SU-DHL-6 (cell line): ENCODE results near the gene DND1.
"Not testable (repeated sequence)": the region's sequence is repeated elsewhere in the genome, so short reads cannot be mapped to it uniquely, and the experiment has no call there.

ENCODE experiments used
- EZH2phosphoT487 ChIP-seq: fragments of 200-600 bp; sonication (generic), shearing (Covaris generic); conservative IDR thresholded peaks from 2 replicates; pipeline ENCODE4 v1.6.1; 2018; ENCODE audit warnings: mild to moderate bottlenecking, antibody characterized with exemption, low read length, moderate library complexity, mixed read lengths
- TF ChIP-seq, protein P1 (sequence below): fragments of 200-600 bp; sonication (generic); IDR thresholded peaks from one replicate; pipeline ENCODE4 v1.5.1; 2017; ENCODE audit warnings: antibody characterized with exemption, mild to moderate bottlenecking, low read length, moderate library complexity; ENCODE audit not compliant: insufficient read depth, poor library complexity, severe bottlenecking

DNA sequence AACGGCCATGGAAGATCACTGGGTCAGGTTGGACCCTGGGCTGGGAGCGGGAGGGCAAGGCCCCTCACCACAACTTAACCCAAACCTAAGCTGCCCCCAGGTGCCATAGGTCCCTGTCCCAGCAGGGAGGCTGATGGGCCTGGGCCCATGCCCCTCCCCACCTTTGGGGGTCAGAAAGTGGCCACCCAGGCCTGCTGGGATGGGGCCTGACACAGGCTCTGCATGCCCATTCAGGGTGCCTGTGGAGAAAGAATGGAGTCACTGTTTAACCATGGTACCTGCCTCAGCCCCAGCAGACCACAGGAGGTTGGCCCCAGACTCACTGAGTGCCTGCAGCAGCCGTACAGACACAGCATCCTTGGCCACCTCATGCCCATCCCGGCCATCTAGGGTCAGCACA, 2.3 kb downstream of the DND1 start:
- TF ChIP-seq, protein P1, sequence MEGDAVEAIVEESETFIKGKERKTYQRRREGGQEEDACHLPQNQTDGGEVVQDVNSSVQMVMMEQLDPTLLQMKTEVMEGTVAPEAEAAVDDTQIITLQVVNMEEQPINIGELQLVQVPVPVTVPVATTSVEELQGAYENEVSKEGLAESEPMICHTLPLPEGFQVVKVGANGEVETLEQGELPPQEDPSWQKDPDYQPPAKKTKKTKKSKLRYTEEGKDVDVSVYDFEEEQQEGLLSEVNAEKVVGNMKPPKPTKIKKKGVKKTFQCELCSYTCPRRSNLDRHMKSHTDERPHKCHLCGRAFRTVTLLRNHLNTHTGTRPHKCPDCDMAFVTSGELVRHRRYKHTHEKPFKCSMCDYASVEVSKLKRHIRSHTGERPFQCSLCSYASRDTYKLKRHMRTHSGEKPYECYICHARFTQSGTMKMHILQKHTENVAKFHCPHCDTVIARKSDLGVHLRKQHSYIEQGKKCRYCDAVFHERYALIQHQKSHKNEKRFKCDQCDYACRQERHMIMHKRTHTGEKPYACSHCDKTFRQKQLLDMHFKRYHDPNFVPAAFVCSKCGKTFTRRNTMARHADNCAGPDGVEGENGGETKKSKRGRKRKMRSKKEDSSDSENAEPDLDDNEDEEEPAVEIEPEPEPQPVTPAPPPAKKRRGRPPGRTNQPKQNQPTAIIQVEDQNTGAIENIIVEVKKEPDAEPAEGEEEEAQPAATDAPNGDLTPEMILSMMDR: not testable (repeated sequence)
- not testable (repeated sequence) for TF ChIP-seq EZH2phosphoT487
